K562 (cell line): ENCODE results near the gene MEAF6. TPM values are rescaled to one million over a fixed set of nuclear protein-coding genes. Genes with fewer than 3 reads are reported as not detected.

Experiments
- ARNT ChIP-seq, 2 experiments: fragments of 450-650 bp; IDR thresholded peaks; 2 replicates each; pipeline ENCODE4 v1.6.1; 2016; ENCODE audit warnings: mild to moderate bottlenecking in 1 of 2
- BRD4 ChIP-seq: fragments of 200-600 bp; sonication (generic); IDR thresholded peaks from 2 replicates; pipeline ENCODE4 v1.6.1; 2017; ENCODE audit warnings: inconsistent platforms
- ETV1 ChIP-seq: fragments of 450-650 bp; conservative IDR thresholded peaks from 2 replicates; pipeline ENCODE4 v1.6.1; 2016; ENCODE audit warnings: missing genetic modification characterization, control low read depth, low read depth, missing compliant biosample characterization
- MYC ChIP-seq, 2 experiments: fragments of 250-450 bp in 1 of 2; sonication (Bioruptor Pico) in 1 of 2; IDR thresholded peaks; 2 replicates each; pipeline versions ENCODE4 v1.5.1 to v1.6.1; 2012 to 2021; ENCODE audit warnings: low read depth in 2 of 2, borderline replicate concordance in 1 of 2, improper control_type of control experiment in 1 of 2, low read length in 1 of 2, mild to moderate bottlenecking in 1 of 2, moderate library complexity in 1 of 2
- NR2F6 ChIP-seq: fragments of 450-650 bp; formaldehyde crosslinking; IDR thresholded peaks from 2 replicates; pipeline ENCODE4 v1.4.0; 2020; ENCODE audit warnings: mild to moderate bottlenecking
- RBM22 ChIP-seq: fragments of 200-400 bp; formaldehyde crosslinking; IDR thresholded peaks from 2 replicates; pipeline ENCODE4 v1.6.1; 2018; ENCODE audit warnings: low read length, low read depth; ENCODE audit not compliant: poor library complexity, severe bottlenecking
- SAP30 ChIP-seq: fragments of 200-600 bp; sonication (generic); IDR thresholded peaks from 2 replicates; pipeline ENCODE4 v1.6.1; 2012; ENCODE audit warnings: borderline replicate concordance, low read depth, mild to moderate bottlenecking, moderate library complexity, low read length, control low read depth, inconsistent platforms; ENCODE audit not compliant: insufficient read depth, poor library complexity, severe bottlenecking
- SETDB1 ChIP-seq: IDR thresholded peaks from one replicate; pipeline ENCODE4 v1.6.1; 2012; ENCODE audit warnings: low read length, control low read depth, inconsistent platforms
- STAT5A ChIP-seq: IDR thresholded peaks from 2 replicates; pipeline ENCODE4 v1.6.1; 2012; ENCODE audit warnings: low read length, inconsistent platforms, borderline replicate concordance
- TAF7 ChIP-seq: fragments of 450-650 bp; IDR thresholded peaks from 2 replicates; pipeline ENCODE4 v1.6.1; 2016; ENCODE audit warnings: missing genetic modification characterization, missing compliant biosample characterization
- ZNF165 ChIP-seq: fragments of 250-450 bp; sonication (Bioruptor Pico); IDR thresholded peaks from 2 replicates; pipeline ENCODE4 v1.4.0; 2020; ENCODE audit warnings: borderline replicate concordance
- ZNF830 ChIP-seq: fragments of 250-450 bp; sonication (Bioruptor Pico); IDR thresholded peaks from 2 replicates; pipeline ENCODE4 v1.5.0; 2021; ENCODE audit warnings: mild to moderate bottlenecking
- ZSCAN32 ChIP-seq: fragments of 450-650 bp; formaldehyde crosslinking; IDR thresholded peaks from 2 replicates; pipeline ENCODE4 v1.4.0; 2020; ENCODE audit warnings: mild to moderate bottlenecking, moderate library complexity
- polyA plus RNA-seq, 8 experiments: library from polyadenylated mRNA; depleted of rRNA in 4 of 8; stranded (reverse) in 5 of 8; unstranded in 3 of 8; fragments of >200 nt; fragmentation: Nextera tagmentation in 2 of 8; fragmentation: Illumina TruSeq in 1 of 8; extraction: Ambion mirVana in 2 of 8; extraction: Trizol in 1 of 8; gene quantifications; 2 replicates each; pipeline versions ENCODE4 v1.2.1 to v1.2.3, GENCODE V29; 2011 to 2014; ENCODE audit warnings: inconsistent platforms in 1 of 8, missing spikeins in 1 of 8
- total RNA-seq, 7 experiments: library from RNA; depleted of rRNA in 6 of 7; stranded (reverse); fragments of >200 nt in 6 of 7; fragmentation: Illumina TruSeq in 2 of 7; extraction: Trizol in 2 of 7; gene quantifications; 2 replicates each; pipeline versions ENCODE4 v1.2.1 to v1.2.3, GENCODE V29; 2011 to 2021; ENCODE audit warnings: low replicate concordance in 1 of 7
- TF ChIP-seq, protein P1 (sequence below): fragments of 450-650 bp; formaldehyde crosslinking; IDR thresholded peaks from 2 replicates; pipeline ENCODE4 v1.4.0; 2020; ENCODE audit warnings: mild to moderate bottlenecking, moderate library complexity
- TF ChIP-seq, protein P2 (sequence below): fragments of 450-650 bp; IDR thresholded peaks from 2 replicates; pipeline ENCODE4 v1.6.1; 2018; ENCODE audit not compliant: partially characterized antibody
- TF ChIP-seq, protein P3 (sequence below): fragments of 450-650 bp; formaldehyde crosslinking; conservative IDR thresholded peaks from 2 replicates; pipeline ENCODE4 v1.4.0; 2022; ENCODE audit warnings: mild to moderate bottlenecking, missing genetic modification characterization

MEAF6 gene
- total and polyA plus RNA-seq, 9 of the 15 experiments (the other 6 are each of a cell fraction or from before 2014, with no cell fraction given) = 55.0 to 151 (median 92.3) TPM

GRCh38 chr1:37514350-37515184, at the start of gene MEAF6 (continued):
- TF ChIP-seq, protein P1, sequence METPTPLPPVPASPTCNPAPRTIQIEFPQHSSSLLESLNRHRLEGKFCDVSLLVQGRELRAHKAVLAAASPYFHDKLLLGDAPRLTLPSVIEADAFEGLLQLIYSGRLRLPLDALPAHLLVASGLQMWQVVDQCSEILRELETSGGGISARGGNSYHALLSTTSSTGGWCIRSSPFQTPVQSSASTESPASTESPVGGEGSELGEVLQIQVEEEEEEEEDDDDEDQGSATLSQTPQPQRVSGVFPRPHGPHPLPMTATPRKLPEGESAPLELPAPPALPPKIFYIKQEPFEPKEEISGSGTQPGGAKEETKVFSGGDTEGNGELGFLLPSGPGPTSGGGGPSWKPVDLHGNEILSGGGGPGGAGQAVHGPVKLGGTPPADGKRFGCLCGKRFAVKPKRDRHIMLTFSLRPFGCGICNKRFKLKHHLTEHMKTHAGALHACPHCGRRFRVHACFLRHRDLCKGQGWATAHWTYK (CRISPR knock-in tag) = 0 out of 2 replicates have a peak, but pooled peaks have one; percentile 43
- peak; percentile 94 for TF ChIP-seq MYC (IDR thresholded peaks at IDR 0.05; ENCODE audit: low read depth, low read length)
- TF ChIP-seq MYC (CRISPR knock-in tag; IDR thresholded peaks at IDR 0.05; ENCODE audit: borderline replicate concordance, low read depth) = no peak; the same call in 1 of the 2 replicates
- peak; percentile 14; the same call in 1 of the 2 replicates for TF ChIP-seq BRD4
- TF ChIP-seq SAP30 = peak; percentile 67
- TF ChIP-seq SETDB1 = peak; percentile 16
- no peak for TF ChIP-seq ZNF830 (CRISPR knock-in tag)
- TF ChIP-seq ETV1 (tag) = peak; percentile 80
- TF ChIP-seq ZNF165 (CRISPR knock-in tag) = peak; percentile 37; the same call in 1 of the 2 replicates
- no peak; the same call in 1 of the 2 replicates for TF ChIP-seq STAT5A
- TF ChIP-seq ARNT (IDR thresholded peaks at IDR 0.05) = no peak
- TF ChIP-seq, protein P2, sequence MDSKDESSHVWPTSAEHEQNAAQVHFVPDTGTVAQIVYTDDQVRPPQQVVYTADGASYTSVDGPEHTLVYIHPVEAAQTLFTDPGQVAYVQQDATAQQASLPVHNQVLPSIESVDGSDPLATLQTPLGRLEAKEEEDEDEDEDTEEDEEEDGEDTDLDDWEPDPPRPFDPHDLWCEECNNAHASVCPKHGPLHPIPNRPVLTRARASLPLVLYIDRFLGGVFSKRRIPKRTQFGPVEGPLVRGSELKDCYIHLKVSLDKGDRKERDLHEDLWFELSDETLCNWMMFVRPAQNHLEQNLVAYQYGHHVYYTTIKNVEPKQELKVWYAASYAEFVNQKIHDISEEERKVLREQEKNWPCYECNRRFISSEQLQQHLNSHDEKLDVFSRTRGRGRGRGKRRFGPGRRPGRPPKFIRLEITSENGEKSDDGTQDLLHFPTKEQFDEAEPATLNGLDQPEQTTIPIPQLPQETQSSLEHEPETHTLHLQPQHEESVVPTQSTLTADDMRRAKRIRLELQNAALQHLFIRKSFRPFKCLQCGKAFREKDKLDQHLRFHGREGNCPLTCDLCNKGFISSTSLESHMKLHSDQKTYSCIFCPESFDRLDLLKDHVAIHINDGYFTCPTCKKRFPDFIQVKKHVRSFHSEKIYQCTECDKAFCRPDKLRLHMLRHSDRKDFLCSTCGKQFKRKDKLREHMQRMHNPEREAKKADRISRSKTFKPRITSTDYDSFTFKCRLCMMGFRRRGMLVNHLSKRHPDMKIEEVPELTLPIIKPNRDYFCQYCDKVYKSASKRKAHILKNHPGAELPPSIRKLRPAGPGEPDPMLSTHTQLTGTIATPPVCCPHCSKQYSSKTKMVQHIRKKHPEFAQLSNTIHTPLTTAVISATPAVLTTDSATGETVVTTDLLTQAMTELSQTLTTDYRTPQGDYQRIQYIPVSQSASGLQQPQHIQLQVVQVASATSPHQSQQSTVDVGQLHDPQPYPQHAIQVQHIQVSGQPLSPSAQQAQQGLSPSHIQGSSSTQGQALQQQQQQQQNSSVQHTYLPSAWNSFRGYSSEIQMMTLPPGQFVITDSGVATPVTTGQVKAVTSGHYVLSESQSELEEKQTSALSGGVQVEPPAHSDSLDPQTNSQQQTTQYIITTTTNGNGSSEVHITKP = no peak
- TF ChIP-seq ZSCAN32 (CRISPR knock-in tag) = no peak
- TF ChIP-seq RBM22 = no peak
- TF ChIP-seq TAF7 (tag) = no peak; the same call in 1 of the 2 replicates
- TF ChIP-seq NR2F6 = no peak
- TF ChIP-seq, protein P3, sequence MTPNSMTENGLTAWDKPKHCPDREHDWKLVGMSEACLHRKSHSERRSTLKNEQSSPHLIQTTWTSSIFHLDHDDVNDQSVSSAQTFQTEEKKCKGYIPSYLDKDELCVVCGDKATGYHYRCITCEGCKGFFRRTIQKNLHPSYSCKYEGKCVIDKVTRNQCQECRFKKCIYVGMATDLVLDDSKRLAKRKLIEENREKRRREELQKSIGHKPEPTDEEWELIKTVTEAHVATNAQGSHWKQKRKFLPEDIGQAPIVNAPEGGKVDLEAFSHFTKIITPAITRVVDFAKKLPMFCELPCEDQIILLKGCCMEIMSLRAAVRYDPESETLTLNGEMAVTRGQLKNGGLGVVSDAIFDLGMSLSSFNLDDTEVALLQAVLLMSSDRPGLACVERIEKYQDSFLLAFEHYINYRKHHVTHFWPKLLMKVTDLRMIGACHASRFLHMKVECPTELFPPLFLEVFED = no peak
- TF ChIP-seq, all 486 proteins: peak for 159
